Hepatocyte (in vitro differentiated cells): ENCODE measurements around the gene MRC1. TPM values are rescaled to one million over a fixed set of nuclear protein-coding genes. Genes with fewer than 3 reads are reported as not detected.
A peak's percentile ranks its signal among the peaks of the same experiment; 100 is the strongest.

Experiments
- DNase-seq: peaks from one replicate; pipeline ENCODE4 v3.0.0-alpha.2; 2016; ENCODE audit warnings: low spot score
- H2AFZ ChIP-seq: fragments of 200-600 bp; sonication (generic); 2 replicates; pipeline ENCODE4 v1.6.0; 2016; ENCODE audit warnings: antibody characterized with exemption, mild to moderate bottlenecking
- H3K27ac ChIP-seq: fragments of 200-600 bp; sonication (generic); 2 replicates; pipeline ENCODE4 v1.5.1; 2016; ENCODE audit warnings: mild to moderate bottlenecking
- H3K27me3 ChIP-seq: fragments of 200-600 bp; sonication (generic); 2 replicates; pipeline ENCODE4 v1.6.1; 2016
- H3K36me3 ChIP-seq: fragments of 200-600 bp; sonication (generic); replicated peaks from 2 replicates; pipeline ENCODE4 v1.5.1; 2016; ENCODE audit warnings: low read depth; ENCODE audit not compliant: insufficient read depth
- H3K4me1 ChIP-seq: fragments of 200-600 bp; sonication (generic); 2 replicates; pipeline ENCODE4 v1.5.1; 2016; ENCODE audit warnings: mild to moderate bottlenecking, moderate library complexity; ENCODE audit not compliant: insufficient read depth
- H3K4me2 ChIP-seq: fragments of 200-600 bp; sonication (generic); 2 replicates; pipeline ENCODE4 v1.6.0; 2016
- H3K4me3 ChIP-seq: fragments of 200-600 bp; sonication (generic); 2 replicates; pipeline ENCODE4 v1.5.1; 2016; ENCODE audit warnings: mild to moderate bottlenecking
- H3K79me2 ChIP-seq: fragments of 200-600 bp; sonication (generic); 2 replicates; pipeline ENCODE4 v1.6.0; 2017; ENCODE audit warnings: mild to moderate bottlenecking
- H3K9me2 ChIP-seq: fragments of 200-600 bp; sonication (generic); replicated peaks from 2 replicates; pipeline ENCODE4 v1.6.0; 2017; ENCODE audit warnings: mild to moderate bottlenecking; ENCODE audit not compliant: insufficient read depth
- H3K9me3 ChIP-seq: fragments of 200-600 bp; sonication (generic); 2 replicates; pipeline ENCODE4 v1.5.1; 2016; ENCODE audit warnings: low read depth, mild to moderate bottlenecking
- H4K20me1 ChIP-seq: fragments of 200-600 bp; sonication (generic); 2 replicates; pipeline ENCODE4 v1.6.0; 2016; ENCODE audit warnings: mild to moderate bottlenecking; ENCODE audit not compliant: insufficient read depth, poor library complexity, severe bottlenecking
- CTCF ChIP-seq: fragments of 200-600 bp; sonication (generic); IDR thresholded peaks from 2 replicates; pipeline ENCODE4 v1.5.1; 2016; ENCODE audit warnings: antibody characterized with exemption, mild to moderate bottlenecking; ENCODE audit not compliant: poor library complexity
- EZH2 ChIP-seq: fragments of 200-600 bp; sonication (generic); IDR thresholded peaks from 2 replicates; pipeline ENCODE4 v1.6.1; 2016; ENCODE audit warnings: antibody characterized with exemption, mild to moderate bottlenecking, borderline replicate concordance
- EZH2phosphoT487 ChIP-seq: fragments of 200-600 bp; sonication (generic); IDR thresholded peaks from one replicate; pipeline ENCODE4 v1.6.1; 2018; ENCODE audit warnings: antibody characterized with exemption, mild to moderate bottlenecking, low read depth, moderate library complexity; ENCODE audit not compliant: unreplicated experiment, severe bottlenecking
- WGBS: methylation state at CpG from one replicate; pipeline ENCODE4 v1.1.6; 2016; ENCODE audit warnings: low lambda C conversion rate; ENCODE audit errors: missing lambda C conversion rate; 5-methylcytosine and 5-hydroxymethylcytosine counted together
- polyA plus RNA-seq: library from polyadenylated mRNA; unstranded; fragments of >200 nt; fragmentation: Nextera tagmentation; extraction: Ambion mirVana; gene quantifications from 2 replicates; pipeline ENCODE4 v1.2.1, GENCODE V29; 2016
- total RNA-seq: library from RNA; depleted of rRNA; stranded (reverse); fragments of >200 nt; gene quantifications from 2 replicates; pipeline ENCODE4 v1.2.3, GENCODE V29; 2014

The MRC1 gene
- total and polyA plus RNA-seq, 2 experiments from 2014 or later: 0.30 to 2.4 TPM

- Histone ChIP-seq H3K79me2 (no peaks in the 10 kb centered on the region), H3K4me1 (peaks cover 5% of the 10 kb centered on the region), H3K36me3 (no peaks in the 10 kb centered on the region), H3K4me3 (no peak overlapping the region), H4K20me1 (no peaks in the 10 kb centered on the region), H3K9me2 (no peaks in the 10 kb centered on the region), H3K27ac (peak overlapping the region; percentile 91), H3K4me2 (no peak overlapping the region), H3K27me3 (no peaks in the 10 kb centered on the region), H3K9me3 (no peaks in the 10 kb centered on the region), H2AFZ (no peak overlapping the region)
- TF ChIP-seq EZH2: no peak
- DNase-seq: no peak
- WGBS: 71% methylated on average over 4 of the region's 4 CpGs
Observed at GRCh38 chr10:17795083-17795482, 14.1 kb upstream of the MRC1 start.

- Histone ChIP-seq H2AFZ (no peak overlapping the region), H3K79me2 (no peaks in the 10 kb centered on the region), H3K27me3 (no peaks in the 10 kb centered on the region), H3K36me3 (no peaks in the 10 kb centered on the region), H3K9me2 (no peaks in the 10 kb centered on the region), H3K27ac (peak overlapping the region; percentile 52), H3K4me3 (no peak overlapping the region), H3K4me1 (peaks cover 5% of the 10 kb centered on the region), H3K9me3 (no peaks in the 10 kb centered on the region), H3K4me2 (no peak overlapping the region), H4K20me1 (no peaks in the 10 kb centered on the region)
- TF ChIP-seq EZH2 (no peak), EZH2phosphoT487 (no peak), CTCF (no peak)
- 77% methylated on average over 17 of the region's 17 CpGs for WGBS
- DNase-seq: no peak
Observed at GRCh38 chr10:17795813-17796594, 13.1 kb upstream of the MRC1 start.

DNA sequence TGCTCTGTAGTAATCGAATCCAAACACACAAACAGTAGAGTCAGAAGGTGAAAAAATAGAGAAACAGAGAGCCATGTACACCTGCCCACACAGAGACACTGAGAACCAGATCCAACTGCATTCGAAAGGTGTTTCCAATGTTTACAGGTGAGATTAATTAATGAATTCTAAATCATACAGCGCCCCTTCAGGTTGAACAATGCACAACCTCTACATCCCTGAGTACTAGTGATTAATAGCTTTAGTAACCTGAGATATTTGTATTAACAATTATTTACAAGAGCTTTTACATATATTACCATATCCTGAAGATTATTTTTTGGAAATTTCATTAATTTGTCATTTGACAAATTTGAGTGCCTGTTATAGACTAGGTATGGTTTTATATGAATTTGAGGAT, 7.6 kb upstream of the MRC1 start:
- Histone ChIP-seq H4K20me1 (no peaks in the 10 kb centered on the region), H3K36me3 (no peaks in the 10 kb centered on the region), H2AFZ (no peak overlapping the region), H3K4me3 (no peak overlapping the region), H3K4me1 (no peaks in the 10 kb centered on the region), H3K27me3 (no peaks in the 10 kb centered on the region), H3K9me3 (no peaks in the 10 kb centered on the region), H3K79me2 (no peaks in the 10 kb centered on the region), H3K9me2 (no peaks in the 10 kb centered on the region), H3K4me2 (no peak overlapping the region), H3K27ac (no peak overlapping the region)
- no peak for DNase-seq
- 96% methylated on average over 3 of the region's 3 CpGs for WGBS
- TF ChIP-seq EZH2: no peak
- no peak for TF ChIP-seq EZH2phosphoT487
- TF ChIP-seq CTCF: no peak

- Histone ChIP-seq H3K79me2 (no peaks in the 10 kb centered on the region), H3K27me3 (no peaks in the 10 kb centered on the region), H3K36me3 (no peaks in the 10 kb centered on the region), H3K27ac (no peak overlapping the region), H3K9me3 (no peaks in the 10 kb centered on the region), H3K9me2 (no peaks in the 10 kb centered on the region), H4K20me1 (no peaks in the 10 kb centered on the region), H3K4me3 (no peak overlapping the region), H3K4me1 (no peaks in the 10 kb centered on the region), H2AFZ (no peak overlapping the region), H3K4me2 (no peak overlapping the region)
- 87% methylated on average over 11 of the region's 11 CpGs for WGBS
- TF ChIP-seq CTCF (no peak), EZH2 (no peak), EZH2phosphoT487 (no peak)
- DNase-seq: no peak
Observed at GRCh38 chr10:17802350-17802749, 6.8 kb upstream of the MRC1 start.
